Measurements from ENCODE around the gene ACOT4. TPM values are rescaled to one million over a fixed set of nuclear protein-coding genes. Genes with fewer than 3 reads are reported as not detected.

The ACOT4 gene
- total RNA-seq, 1 experiment from 2014 or later, result 1.1 TPM

DNA sequence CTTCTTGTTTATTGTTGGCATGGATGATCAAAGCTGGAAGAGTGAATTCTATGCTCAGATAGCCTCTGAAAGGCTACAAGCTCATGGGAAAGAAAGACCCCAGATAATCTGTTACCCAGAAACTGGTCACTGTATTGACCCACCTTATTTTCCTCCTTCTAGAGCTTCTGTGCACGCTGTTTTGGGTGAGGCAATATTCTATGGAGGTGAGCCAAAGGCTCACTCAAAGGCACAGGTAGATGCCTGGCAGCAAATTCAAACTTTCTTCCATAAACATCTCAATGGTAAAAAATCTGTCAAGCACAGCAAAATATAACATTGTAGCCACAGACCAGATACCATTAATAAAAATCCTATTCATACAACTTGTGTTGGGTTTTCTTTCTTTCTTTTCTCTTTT lies 27.9 kb downstream of the ACOT4 start:
- H3K4me3 Mint-ChIP-seq (ENCODE audit: low read depth, unreplicated experiment), result no peak overlapping the region
- intact Hi-C loops (cut with micrococcal nuclease; ENCODE audit: unreplicated experiment), result no loop called here
- H3K27ac Mint-ChIP-seq (ENCODE audit: unreplicated experiment), result no peak overlapping the region
- no peaks in the 10 kb centered on the region for H3K27me3 Mint-ChIP-seq (ENCODE audit: unreplicated experiment)
- CTCF ChIA-PET, result interaction anchor here (0.7 kb wide), 1 partner anchor 41 kb away, joined by 3 read pairs; no protein-coding TSS in a partner anchor
- H3K4me1 Mint-ChIP-seq (ENCODE audit: low read depth, unreplicated experiment), result no peaks in the 10 kb centered on the region
- TF ChIP-seq, protein P1, sequence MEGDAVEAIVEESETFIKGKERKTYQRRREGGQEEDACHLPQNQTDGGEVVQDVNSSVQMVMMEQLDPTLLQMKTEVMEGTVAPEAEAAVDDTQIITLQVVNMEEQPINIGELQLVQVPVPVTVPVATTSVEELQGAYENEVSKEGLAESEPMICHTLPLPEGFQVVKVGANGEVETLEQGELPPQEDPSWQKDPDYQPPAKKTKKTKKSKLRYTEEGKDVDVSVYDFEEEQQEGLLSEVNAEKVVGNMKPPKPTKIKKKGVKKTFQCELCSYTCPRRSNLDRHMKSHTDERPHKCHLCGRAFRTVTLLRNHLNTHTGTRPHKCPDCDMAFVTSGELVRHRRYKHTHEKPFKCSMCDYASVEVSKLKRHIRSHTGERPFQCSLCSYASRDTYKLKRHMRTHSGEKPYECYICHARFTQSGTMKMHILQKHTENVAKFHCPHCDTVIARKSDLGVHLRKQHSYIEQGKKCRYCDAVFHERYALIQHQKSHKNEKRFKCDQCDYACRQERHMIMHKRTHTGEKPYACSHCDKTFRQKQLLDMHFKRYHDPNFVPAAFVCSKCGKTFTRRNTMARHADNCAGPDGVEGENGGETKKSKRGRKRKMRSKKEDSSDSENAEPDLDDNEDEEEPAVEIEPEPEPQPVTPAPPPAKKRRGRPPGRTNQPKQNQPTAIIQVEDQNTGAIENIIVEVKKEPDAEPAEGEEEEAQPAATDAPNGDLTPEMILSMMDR (IDR thresholded peaks at IDR 0.05; ENCODE audit: unreplicated experiment), result no peak
- DNase-seq, result no peak
- no TSS peak for BruUV-seq (replicated peaks)
- no peaks in the 10 kb centered on the region for H3K36me3 Mint-ChIP-seq (ENCODE audit: insufficient read depth, unreplicated experiment)
- no peaks in the 10 kb centered on the region for H3K9me3 Mint-ChIP-seq (ENCODE audit: low read depth, unreplicated experiment)

- Mint-ChIP-seq H3K4me3 (ENCODE audit: low read depth, unreplicated experiment) (no peak overlapping the region), H3K9me3 (ENCODE audit: low read depth, unreplicated experiment) (no peaks in the 10 kb centered on the region), H3K27me3 (ENCODE audit: unreplicated experiment) (no peaks in the 10 kb centered on the region), H3K36me3 (ENCODE audit: insufficient read depth, unreplicated experiment) (no peaks in the 10 kb centered on the region), H3K27ac (ENCODE audit: unreplicated experiment) (no peak overlapping the region), H3K4me1 (ENCODE audit: low read depth, unreplicated experiment) (no peaks in the 10 kb centered on the region)
- TF ChIP-seq, protein P1 (IDR thresholded peaks at IDR 0.05; ENCODE audit: unreplicated experiment), result no peak
- no TSS peak for BruUV-seq (replicated peaks)
- CTCF ChIA-PET, result interaction anchor here (0.6 kb wide), 1 partner anchor 1019 kb away, joined by 4 read pairs; no protein-coding TSS in a partner anchor
- DNase-seq, result no peak
- intact Hi-C loops (cut with micrococcal nuclease; ENCODE audit: unreplicated experiment), result no loop called here
Measured at GRCh38 chr14:73620268-73620667, 28.6 kb downstream of the ACOT4 start.

DNA sequence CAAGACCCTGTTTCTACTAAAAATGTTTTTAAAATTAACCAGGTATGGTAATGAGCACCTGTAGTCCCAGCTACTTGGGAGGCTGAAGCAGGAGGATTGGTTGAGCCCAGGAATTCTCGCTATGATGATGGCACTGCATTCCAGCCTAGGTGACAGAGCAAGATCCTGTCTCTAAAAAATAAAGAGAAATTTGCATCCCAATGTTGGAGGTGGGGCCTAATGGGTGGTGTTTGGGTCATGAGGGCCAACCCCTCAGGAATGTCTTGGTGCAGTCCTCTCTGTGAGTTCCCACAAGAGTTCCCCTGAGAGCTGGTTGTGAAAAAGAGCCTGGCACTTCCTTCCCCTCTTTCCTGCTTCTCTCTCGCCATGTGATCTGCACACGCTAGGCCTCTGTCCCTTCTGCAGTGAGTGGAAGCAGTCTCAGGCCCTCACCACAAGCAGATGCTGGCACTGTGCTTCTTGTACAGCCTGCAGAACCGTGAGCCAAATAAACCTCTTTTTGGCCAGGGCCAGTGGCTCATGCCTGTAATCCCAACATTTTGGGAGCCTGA lies 31.9 kb downstream of the ACOT4 start:
- no peaks in the 10 kb centered on the region for H3K9me3 Mint-ChIP-seq (ENCODE audit: low read depth, unreplicated experiment)
- no peaks in the 10 kb centered on the region for H3K27me3 Mint-ChIP-seq (ENCODE audit: unreplicated experiment)
- H3K27ac Mint-ChIP-seq (ENCODE audit: unreplicated experiment), result no peak overlapping the region
- no TSS peak for BruUV-seq (replicated peaks)
- no peak overlapping the region for H3K4me3 Mint-ChIP-seq (ENCODE audit: low read depth, unreplicated experiment)
- TF ChIP-seq, protein P1 (IDR thresholded peaks at IDR 0.05; ENCODE audit: unreplicated experiment), result no peak
- intact Hi-C loops (cut with micrococcal nuclease; ENCODE audit: unreplicated experiment), result no loop called here
- no peak for DNase-seq
- CTCF ChIA-PET, result no interaction called here
- H3K4me1 Mint-ChIP-seq (ENCODE audit: low read depth, unreplicated experiment), result no peaks in the 10 kb centered on the region
- H3K36me3 Mint-ChIP-seq (ENCODE audit: insufficient read depth, unreplicated experiment), result no peaks in the 10 kb centered on the region

DNA sequence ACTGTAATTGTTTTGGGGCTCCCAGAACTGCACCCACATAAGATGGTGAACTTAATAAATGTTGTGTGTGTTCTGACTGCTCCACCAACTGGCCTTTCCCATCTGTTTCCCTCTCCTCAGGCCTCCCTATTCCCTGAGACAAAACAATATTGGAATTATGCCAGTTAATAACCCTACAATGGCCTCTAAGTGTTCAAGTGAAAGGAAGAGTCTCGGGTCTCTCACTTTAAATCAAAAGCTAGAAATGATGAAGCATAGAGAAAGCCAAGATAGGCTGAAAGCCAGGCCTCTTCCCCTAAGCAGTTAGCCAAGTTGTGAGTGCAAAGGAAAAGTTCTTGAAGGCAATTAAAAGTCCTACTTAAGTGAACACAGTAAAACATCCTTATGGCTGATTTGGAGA lies 34.0 kb downstream of the ACOT4 start:
- CTCF ChIA-PET, result no interaction called here

More for the DNA sequence above, 34.0 kb downstream of the ACOT4 start:
- no peaks in the 10 kb centered on the region for H3K9me3 Mint-ChIP-seq (ENCODE audit: low read depth, unreplicated experiment)
- TF ChIP-seq, protein P1 (IDR thresholded peaks at IDR 0.05; ENCODE audit: unreplicated experiment), result no peak
- H3K27ac Mint-ChIP-seq (ENCODE audit: unreplicated experiment), result no peak overlapping the region
- no peaks in the 10 kb centered on the region for H3K27me3 Mint-ChIP-seq (ENCODE audit: unreplicated experiment)
- intact Hi-C loops (cut with micrococcal nuclease; ENCODE audit: unreplicated experiment), result no loop called here
- no TSS peak for BruUV-seq (replicated peaks)
- DNase-seq, result no peak
- no peak overlapping the region for H3K4me3 Mint-ChIP-seq (ENCODE audit: low read depth, unreplicated experiment)
- H3K4me1 Mint-ChIP-seq (ENCODE audit: low read depth, unreplicated experiment), result no peaks in the 10 kb centered on the region
- no peaks in the 10 kb centered on the region for H3K36me3 Mint-ChIP-seq (ENCODE audit: insufficient read depth, unreplicated experiment)

Data from Calu3 (cell line).